ENCODE results near the gene MIB2. TPM values are rescaled to one million over a fixed set of nuclear protein-coding genes. Genes with fewer than 3 reads are reported as not detected.
A peak's percentile ranks its signal among the peaks of the same experiment; 100 is the strongest.
"Not testable (repeated sequence)": the region's sequence is repeated elsewhere in the genome, so short reads cannot be mapped to it uniquely, and the experiment has no call there.

Gene MIB2
- total RNA-seq, 1 donor from 2014 or later: 71.0 TPM

DNA sequence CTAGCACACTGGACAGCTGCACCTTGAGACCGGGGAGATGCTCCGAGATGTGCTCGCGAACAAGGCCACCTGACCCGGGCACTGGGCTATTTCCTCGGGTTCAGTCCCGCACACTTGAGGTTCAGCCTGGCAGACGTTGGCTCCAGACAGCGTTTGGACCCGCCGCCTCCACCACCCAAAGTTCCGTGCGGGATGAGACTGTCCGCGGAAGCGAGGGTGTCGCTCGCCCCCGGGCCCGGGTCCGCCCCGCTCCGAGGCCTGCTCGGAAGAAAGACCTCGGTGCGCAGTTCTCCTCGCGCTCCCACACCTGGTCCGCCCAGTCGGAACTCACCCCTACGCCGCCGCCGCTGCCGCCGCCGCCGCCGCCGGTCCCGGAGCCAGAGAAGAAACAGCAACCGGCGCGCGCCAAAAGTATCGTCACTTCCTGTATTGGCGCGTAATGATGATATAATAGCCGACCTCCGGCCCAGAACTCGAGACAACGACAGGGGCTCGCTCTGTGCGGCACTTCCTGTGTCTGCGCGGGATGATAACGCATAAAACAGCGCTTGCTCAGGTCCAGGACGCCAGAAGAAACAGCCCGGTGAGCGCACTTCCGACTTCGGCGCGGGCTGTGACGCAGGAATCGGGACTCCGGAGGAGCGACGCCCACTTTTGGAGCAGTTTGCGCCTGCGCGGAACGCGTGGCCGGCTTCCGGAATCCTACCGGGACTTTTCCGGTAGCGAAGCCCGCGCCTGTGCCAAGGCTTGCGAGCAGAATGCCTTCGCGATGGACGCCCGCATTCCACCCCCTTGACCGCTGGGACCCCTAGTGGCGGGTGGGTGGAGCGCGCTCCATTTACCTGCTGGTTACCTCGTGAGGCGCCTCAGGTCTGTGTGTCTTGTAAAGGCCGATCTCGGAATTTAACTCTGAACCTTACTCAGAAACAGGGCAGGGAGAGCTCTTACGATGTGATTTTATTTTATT lies 43.6 kb downstream of the MIB2 start, which contains the start of gene CDK11B:
Gene CDK11B, minus strand, starts transcription at position 422 of the 967 bp plus-strand sequence. CDS start 1,519 bp downstream, outside the sequence.
- peak; percentile 98 for DNase-seq

DNA sequence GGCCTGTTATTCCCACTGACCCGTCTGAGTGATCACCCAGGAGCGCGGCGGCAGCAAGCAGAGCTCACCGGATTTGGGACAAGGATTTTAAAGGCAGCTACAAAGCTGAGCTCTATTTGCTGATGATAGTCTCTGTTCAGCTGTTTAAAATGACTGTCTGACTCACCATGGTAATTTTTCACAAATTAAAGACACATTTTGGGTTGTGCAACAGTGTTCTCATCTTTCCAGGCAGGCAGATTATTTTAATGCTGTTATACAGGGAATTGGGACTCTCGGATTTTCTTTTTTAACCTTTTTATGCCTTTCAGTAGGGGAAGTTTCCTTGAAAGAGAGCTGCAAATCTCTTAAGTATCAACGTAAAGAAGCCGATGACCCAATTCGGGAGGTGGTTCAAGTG lies 47.1 kb downstream of the MIB2 start:
- DNase-seq: not testable (repeated sequence)

DNA sequence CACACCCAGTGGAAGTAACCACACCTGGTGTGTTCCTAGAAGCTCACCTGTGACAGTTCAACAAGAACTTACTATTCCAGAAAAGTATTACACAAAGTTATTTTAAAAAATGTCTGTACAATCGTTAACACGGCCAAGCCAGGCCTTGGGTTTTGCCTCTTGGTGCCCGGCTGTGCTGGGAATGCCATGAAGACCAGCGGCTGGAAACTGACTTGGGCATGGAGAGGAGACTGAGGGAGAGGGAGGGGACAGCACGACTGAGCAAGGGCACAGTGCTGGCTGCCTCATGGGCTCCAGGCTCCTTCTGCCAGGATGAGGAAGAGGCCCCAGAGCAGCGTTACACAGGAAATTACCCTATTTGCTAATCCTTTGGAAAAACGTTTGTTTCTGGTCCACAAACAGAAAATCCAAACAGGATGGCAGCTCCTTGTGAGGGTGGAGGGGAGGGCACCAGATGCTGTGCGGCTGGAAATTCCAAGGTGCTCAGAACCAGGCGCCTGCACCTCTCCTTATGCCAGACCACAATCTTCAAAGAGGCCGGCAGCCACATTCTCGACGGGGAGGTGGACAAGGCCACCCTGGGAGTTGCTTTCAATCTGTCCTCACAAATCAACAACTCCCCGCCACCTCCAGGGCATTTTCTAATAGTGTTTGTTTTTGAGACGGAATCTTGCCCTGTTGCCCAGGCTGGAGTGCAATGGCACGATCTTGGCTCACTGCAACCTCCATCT lies 47.7 kb downstream of the MIB2 start:
- not testable (repeated sequence) for DNase-seq

DNA sequence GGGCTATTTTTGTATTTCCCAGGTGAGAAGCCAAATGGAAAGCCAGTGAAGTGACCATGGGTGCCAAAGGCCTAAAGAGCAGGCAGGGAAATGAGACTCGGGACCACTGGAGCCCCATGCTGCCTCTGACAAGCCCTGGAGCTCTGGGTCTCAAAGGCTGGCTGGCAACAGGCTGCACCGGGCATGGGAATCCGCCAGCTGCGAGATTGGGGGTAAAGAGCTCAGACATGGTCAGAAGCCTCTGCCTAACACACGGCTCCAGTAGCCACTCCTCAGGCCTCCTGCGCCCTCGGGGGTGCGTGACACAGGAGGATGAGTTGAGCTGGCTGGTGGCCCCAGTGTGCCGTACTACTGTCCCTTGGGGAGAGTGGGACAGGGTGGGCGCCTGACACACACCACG lies 49.0 kb downstream of the MIB2 start:
- DNase-seq: not testable (repeated sequence)

- DNase-seq: no peak
These were observed 49.9 kb downstream of the MIB2 start for GRCh38 chr1:1664941-1665814.

DNA sequence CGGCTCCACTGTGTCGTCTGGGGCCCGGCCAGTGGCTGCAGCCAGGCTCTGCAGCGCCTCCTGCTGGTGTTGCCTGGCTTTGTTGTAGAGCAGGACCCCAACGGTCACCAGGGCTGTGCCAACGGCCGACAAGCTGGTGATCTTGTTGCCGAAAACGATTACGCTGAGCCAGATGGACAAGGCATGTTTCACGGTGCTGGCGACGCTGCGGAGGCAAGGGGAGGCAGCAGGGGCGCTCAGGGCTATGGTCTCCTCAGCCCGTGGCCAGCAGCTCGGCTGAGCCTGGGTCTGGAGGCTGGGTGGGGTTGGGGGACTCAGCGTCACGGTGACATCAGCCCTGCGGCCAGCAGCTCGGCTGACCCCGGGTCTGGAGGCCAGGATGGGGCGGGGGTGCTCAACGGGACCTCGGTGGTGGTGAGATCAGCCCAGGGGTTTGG lies 50.5 kb downstream of the MIB2 start:
- DNase-seq: peak; percentile 34

DNA sequence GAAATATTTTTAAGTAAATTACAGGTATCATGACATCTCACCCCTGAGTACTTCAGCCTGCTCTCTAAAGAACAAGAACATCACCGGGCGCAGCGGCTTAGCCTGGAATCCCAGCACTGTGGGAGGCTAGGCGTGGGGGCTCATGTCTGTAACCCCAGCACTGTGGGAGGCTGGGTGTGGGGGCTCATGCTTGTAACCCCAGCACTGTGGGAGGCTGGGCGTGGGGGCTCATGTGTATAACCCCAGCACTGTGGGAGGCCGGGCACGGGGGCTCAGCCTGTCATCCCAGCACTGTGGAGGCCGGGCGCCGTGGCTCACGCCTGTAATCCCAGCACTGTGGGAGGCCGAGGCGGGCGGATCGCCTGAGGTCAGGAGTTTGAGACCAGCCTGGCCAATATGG lies 51.2 kb downstream of the MIB2 start:
- DNase-seq: no peak

- DNase-seq: peak; percentile 45
These were observed 54.5 kb downstream of the MIB2 start for GRCh38 chr1:1669468-1670440.

- DNase-seq: no peak
These were observed 55.6 kb downstream of the MIB2 start for GRCh38 chr1:1670866-1671265.

GRCh38 chr1:1671365-1672119 lies 56.2 kb downstream of the MIB2 start:
- DNase-seq: no peak

DNA sequence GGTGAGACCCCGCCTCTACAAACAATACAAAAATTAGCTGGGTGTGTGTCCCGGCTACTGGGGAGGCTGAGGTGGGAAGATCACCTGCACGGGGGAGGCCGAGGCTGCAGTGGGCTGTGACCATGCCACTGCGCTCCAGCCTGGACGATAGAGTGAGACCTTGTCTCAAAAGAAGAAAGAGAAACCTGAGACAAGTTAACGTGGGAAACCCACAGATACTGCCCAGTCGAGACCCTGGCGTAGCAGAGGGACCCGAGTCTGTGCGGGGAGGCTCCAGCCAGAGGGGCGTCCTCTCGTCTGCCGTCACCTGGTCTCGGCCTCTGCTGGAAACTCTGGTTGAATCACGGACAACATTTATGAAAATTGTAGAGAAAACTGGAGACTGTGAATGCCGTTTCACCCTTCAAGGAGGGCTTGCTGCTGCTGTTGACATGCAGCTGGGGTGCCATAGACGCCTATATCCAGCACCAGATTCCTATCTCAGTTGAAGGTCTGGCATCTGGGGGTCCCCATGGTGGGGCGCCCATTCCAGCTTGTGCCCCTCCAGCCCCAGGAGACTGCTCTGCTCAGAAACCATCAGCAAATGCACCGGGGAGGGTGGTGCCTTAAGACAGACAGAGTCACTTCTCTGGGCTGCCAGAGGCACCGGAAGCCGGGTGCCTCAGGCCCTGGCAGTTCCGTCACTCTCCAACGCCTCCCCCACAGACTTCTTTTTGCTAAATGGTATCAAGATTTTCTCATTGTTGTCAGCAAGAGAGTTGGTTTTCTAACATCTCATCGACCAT lies 57.1 kb downstream of the MIB2 start:
- DNase-seq: no peak

- not testable (repeated sequence) for DNase-seq
These were observed 59.5 kb downstream of the MIB2 start for GRCh38 chr1:1674806-1675205.

GRCh38 chr1:1675218-1675617 lies 59.9 kb downstream of the MIB2 start:
- not testable (repeated sequence) for DNase-seq

- not testable (repeated sequence) for DNase-seq
These were observed 60.8 kb downstream of the MIB2 start for GRCh38 chr1:1676087-1676486.

GRCh38 chr1:1677718-1678580 lies 62.6 kb downstream of the MIB2 start:
- DNase-seq: peak; percentile 56

GRCh38 chr1:1678581-1679380 lies 63.5 kb downstream of the MIB2 start:
- peak; percentile 48 for DNase-seq

All from dermis blood vessel endothelial cell (primary cell).